ENCODE results near the gene ABCG4.

Gene ABCG4

GRCh38 chr11:119205080-119205479 is 56.2 kb downstream of the ABCG4 start:
- no peak overlapping the region for H3K4me3 ChIP-seq (ENCODE audit: low read depth, low read length)
- TF ChIP-seq, protein P1, sequence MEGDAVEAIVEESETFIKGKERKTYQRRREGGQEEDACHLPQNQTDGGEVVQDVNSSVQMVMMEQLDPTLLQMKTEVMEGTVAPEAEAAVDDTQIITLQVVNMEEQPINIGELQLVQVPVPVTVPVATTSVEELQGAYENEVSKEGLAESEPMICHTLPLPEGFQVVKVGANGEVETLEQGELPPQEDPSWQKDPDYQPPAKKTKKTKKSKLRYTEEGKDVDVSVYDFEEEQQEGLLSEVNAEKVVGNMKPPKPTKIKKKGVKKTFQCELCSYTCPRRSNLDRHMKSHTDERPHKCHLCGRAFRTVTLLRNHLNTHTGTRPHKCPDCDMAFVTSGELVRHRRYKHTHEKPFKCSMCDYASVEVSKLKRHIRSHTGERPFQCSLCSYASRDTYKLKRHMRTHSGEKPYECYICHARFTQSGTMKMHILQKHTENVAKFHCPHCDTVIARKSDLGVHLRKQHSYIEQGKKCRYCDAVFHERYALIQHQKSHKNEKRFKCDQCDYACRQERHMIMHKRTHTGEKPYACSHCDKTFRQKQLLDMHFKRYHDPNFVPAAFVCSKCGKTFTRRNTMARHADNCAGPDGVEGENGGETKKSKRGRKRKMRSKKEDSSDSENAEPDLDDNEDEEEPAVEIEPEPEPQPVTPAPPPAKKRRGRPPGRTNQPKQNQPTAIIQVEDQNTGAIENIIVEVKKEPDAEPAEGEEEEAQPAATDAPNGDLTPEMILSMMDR (conservative IDR thresholded peaks at IDR 0.05; ENCODE audit: low read depth, low read length): no peak
- no peak for DNase-seq (ENCODE audit: low read depth)

GRCh38 chr11:119205574-119206510 is 57.0 kb downstream of the ABCG4 start, which contains the start of gene CBL:
TSS of gene CBL (plus strand) at chr11:119206339. CDS start at chr11:119206418, 79 bp downstream.
- peak within 1 kb of the TSS; percentile 95 for H3K4me3 ChIP-seq (ENCODE audit: low read depth, low read length)
- DNase-seq (ENCODE audit: low read depth): peak; percentile 92
- TF ChIP-seq, protein P1 (conservative IDR thresholded peaks at IDR 0.05; ENCODE audit: low read depth, low read length): peak; percentile 83

DNA sequence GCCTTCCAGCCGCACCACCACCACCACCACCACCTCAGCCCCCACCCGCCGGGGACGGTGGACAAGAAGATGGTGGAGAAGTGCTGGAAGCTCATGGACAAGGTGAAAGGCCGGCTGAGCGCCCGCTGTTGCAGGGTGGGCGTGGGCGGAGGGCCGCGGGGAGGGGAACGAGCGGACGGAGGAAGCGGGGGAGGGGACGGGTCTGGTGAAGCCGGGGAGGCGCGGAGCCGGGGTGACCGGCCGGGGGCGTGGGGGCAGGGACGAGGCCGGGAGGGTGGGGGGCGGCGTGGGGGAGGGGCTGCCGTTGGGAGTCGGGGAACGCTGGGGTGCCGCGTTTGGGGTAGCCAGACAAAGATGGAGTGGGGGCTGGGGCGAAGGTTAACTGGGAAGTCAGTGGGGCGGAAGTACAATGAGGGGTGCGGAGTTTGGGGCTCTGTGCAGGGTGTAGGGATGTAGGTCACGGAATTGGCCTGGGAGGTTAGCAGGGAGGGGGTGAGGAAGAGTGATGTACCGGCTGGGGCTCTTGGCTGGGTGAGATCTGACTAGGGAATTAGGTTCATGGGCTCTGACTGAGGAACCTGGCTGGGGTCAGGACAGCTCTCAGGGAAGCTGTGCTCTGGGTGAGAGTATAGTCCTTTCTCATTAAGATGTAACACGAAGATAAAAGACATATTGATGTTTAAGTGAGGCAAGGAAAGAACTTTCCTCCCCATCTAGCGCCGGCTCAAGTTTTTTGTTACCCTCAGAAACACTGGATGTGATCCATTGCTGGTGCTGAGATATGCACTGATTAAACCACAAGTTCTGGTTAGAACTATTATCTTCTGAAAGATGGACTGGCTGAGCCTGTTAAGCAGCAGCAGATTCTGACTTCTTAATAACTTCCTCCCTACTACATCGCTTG is 57.9 kb downstream of the ABCG4 start:
- peak; percentile 34 for DNase-seq (ENCODE audit: low read depth)

DNA sequence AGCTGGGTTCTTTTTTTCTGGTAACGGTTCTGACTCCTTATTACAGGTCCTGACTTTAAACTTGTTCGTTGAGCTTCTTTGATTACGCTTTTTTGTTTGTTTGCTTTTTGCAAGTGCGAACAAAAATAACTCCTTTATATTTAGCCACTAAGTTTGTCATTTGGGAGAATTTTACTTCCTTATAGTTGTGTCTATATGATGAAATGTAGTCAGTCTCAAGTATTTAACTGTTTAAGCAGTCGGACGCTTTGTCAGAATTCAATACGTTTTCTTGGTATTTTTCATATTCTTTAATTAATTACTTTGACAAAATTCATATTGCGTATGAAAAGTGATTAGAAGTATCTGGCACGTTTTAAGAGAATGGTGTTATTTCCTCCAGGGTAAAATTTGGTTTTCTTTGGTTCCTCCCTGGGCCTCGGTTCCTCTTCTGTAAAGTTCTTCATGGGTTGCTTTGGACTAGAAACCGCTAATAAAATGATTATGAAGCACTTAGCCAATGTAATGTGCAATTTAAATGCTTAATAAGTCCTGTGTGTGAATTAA is 58.6 kb downstream of the ABCG4 start:
- DNase-seq (ENCODE audit: low read depth): no peak

More for the DNA sequence above, 57.9 kb downstream of the ABCG4 start:
- peak overlapping the region; percentile 95 for H3K4me3 ChIP-seq (ENCODE audit: low read depth, low read length)
- TF ChIP-seq, protein P1 (conservative IDR thresholded peaks at IDR 0.05; ENCODE audit: low read depth, low read length): no peak

DNA sequence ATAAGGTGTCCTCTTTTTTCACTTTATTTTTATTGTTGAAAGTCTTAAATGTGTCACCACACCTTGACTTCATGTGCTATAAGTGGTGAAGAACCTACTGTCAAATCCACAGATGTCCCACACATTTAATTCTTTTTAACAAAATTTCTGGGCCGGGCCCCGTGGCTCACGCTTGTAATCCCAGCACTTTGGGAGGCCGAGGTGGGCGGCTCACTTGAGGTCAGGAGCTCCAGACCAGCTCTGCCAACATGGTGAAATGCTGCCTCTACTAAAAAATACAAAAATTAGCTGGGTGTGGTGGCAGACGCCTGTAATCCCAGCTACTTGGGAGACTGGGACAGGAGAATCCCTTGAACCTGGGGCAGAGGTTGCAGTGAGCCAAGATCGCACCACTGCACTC is 60.3 kb downstream of the ABCG4 start:
- TF ChIP-seq, protein P1 (conservative IDR thresholded peaks at IDR 0.05; ENCODE audit: low read depth, low read length): no peak
- H3K4me3 ChIP-seq (ENCODE audit: low read depth, low read length): no peak overlapping the region
- DNase-seq (ENCODE audit: low read depth): no peak

More for the DNA sequence above, 58.6 kb downstream of the ABCG4 start:
- TF ChIP-seq, protein P1 (conservative IDR thresholded peaks at IDR 0.05; ENCODE audit: low read depth, low read length): no peak
- peak overlapping the region; percentile 95 for H3K4me3 ChIP-seq (ENCODE audit: low read depth, low read length)

DNA sequence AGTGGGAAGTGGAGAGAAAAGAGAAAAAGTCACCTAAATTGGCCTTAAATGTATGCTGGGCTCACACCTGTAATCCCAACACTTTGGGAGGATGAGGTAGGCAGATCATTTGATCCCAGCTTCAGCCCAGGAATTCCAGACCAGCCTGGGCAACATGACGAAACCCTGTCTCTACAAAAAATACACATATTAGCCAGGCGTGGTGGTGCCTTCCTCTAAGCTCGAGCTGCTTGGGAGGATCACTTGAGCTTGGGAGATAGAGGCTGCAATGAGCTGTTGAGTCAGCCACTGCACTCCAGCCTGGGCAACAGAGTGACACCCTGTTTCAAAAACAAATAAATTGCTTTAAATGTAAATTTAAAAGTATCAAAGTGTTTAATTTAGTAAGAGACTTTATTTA is 61.2 kb downstream of the ABCG4 start:
- TF ChIP-seq, protein P1 (conservative IDR thresholded peaks at IDR 0.05; ENCODE audit: low read depth, low read length): no peak
- no peak for DNase-seq (ENCODE audit: low read depth)
- no peak overlapping the region for H3K4me3 ChIP-seq (ENCODE audit: low read depth, low read length)

All from choroid plexus epithelial cell (primary cell).